ENCODE results near the gene VPS13C. TPM values are rescaled to one million over a fixed set of nuclear protein-coding genes. Genes with fewer than 3 reads are reported as not detected.
"Not testable (repeated sequence)": the region's sequence is repeated elsewhere in the genome, so short reads cannot be mapped to it uniquely, and the experiment has no call there.

The VPS13C gene
- total RNA-seq, 2 experiments from 2014 or later: 44.6 to 52.4 TPM

GRCh38 chr15:62021991-62022600 lies 38.2 kb downstream of the VPS13C start:
- H3K36me3 Mint-ChIP-seq: peaks cover 50% of the 10 kb centered on the region
- no peaks in the 10 kb centered on the region for H3K27me3 Mint-ChIP-seq
- intact Hi-C loops (cut with micrococcal nuclease): no loop called here
- H3K9me3 Mint-ChIP-seq: peaks cover 5% of the 10 kb centered on the region
- no peak overlapping the region for H3K4me3 Mint-ChIP-seq
- H3K4me1 Mint-ChIP-seq (ENCODE audit: low read depth): no peaks in the 10 kb centered on the region
- ChIA-PET POLR2A (no interaction called here), CTCF (interaction anchor here (0.7 to 1.2 kb wide), 3 partner anchors 20 to 188 kb away, joined by 3 read pairs; partner anchors contain the start of gene VPS13C)
- DNase-seq: no peak
- H3K27ac Mint-ChIP-seq: no peak overlapping the region

DNA sequence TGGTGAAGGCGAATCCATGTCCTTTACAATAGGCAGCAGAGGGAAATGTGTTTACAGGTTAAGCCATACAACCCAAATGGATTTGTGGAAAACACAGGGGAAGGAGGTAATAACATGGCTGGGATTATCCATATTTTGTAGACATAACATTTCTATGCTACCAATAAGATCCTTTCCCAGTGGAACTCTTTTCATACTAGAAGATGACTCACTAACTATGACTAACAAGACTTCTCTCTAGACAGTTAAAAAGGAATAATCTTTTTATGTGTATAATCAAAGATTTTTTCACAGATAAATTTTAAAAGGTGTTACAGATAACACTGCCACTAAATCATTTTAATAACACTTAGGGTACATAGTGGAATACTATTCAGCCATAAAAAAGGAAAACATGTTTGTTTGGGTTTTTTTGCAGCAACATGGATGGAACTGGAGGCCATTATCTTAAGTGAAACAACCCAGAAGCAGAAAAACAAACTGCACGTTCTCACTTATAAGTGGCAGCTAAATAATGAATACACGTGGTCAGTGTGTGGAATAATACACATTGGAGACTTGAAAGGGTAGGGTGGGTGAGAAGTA lies 39.6 kb downstream of the VPS13C start:
- intact Hi-C loops (cut with micrococcal nuclease): no loop called here
- POLR2A ChIA-PET: no interaction called here

DNA sequence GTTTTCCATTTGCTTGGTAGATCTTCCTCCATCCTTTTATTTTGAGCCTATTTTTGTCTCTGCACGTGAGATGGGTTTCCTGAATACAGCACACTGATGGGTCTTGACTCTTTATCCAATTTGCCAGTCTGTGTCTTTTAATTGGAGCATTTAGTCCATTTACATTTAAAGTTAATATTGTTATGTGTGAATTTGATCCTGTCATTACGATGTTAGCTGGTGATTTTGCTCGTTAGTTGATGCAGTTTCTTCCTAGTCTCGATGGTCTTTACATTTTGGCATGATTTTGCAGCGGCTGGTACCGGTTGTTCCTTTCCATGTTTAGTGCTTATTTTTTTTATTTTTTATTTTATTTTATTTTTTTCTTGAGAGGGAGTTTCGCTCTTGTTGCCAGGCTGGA lies 54.9 kb downstream of the VPS13C start:
- H3K9me3 Mint-ChIP-seq; CTCF ChIA-PET; H3K27ac Mint-ChIP-seq; POLR2A ChIA-PET; intact Hi-C loops (cut with micrococcal nuclease); DNase-seq; H3K27me3 Mint-ChIP-seq; H3K4me1 Mint-ChIP-seq (ENCODE audit: low read depth); H3K4me3 Mint-ChIP-seq: not testable (repeated sequence)
- peaks cover 29% of the 10 kb centered on the region for H3K36me3 Mint-ChIP-seq

More for the DNA sequence above, 39.6 kb downstream of the VPS13C start:
- Mint-ChIP-seq H3K4me3 (no peak overlapping the region), H3K36me3 (peaks cover 48% of the 10 kb centered on the region), H3K27ac (no peak overlapping the region), H3K4me1 (ENCODE audit: low read depth) (no peaks in the 10 kb centered on the region), H3K27me3 (no peaks in the 10 kb centered on the region), H3K9me3 (peaks cover 14% of the 10 kb centered on the region)
- no peak for DNase-seq
- CTCF ChIA-PET: no interaction called here

DNA sequence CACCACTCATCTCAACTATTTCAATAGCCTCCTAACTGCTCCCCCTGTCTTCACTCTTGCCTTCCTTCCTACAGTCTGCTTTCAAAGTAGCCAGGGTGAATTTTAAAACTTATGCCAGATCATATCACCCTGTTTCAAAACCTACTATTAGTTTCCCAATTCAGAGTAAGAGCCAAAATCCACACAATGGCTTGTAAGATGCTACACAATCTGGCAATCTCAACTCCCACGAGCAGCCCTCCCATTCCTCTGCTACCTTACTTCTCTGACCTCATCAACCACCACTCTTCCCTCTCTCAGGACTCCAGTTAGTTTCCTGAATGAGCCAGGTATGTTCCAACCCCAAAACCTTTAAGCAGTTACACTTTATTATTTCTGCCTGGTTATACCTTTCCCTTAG lies 62.5 kb downstream of the VPS13C start:
- Mint-ChIP-seq H3K27ac (no peak overlapping the region), H3K4me1 (ENCODE audit: low read depth) (peaks cover 4% of the 10 kb centered on the region), H3K27me3 (no peaks in the 10 kb centered on the region), H3K36me3 (peaks cover 32% of the 10 kb centered on the region), H3K4me3 (no peak overlapping the region), H3K9me3 (no peaks in the 10 kb centered on the region)
- intact Hi-C loops (cut with micrococcal nuclease): no loop called here
- DNase-seq: no peak
- CTCF ChIA-PET: no interaction called here
- POLR2A ChIA-PET: no interaction called here

DNA sequence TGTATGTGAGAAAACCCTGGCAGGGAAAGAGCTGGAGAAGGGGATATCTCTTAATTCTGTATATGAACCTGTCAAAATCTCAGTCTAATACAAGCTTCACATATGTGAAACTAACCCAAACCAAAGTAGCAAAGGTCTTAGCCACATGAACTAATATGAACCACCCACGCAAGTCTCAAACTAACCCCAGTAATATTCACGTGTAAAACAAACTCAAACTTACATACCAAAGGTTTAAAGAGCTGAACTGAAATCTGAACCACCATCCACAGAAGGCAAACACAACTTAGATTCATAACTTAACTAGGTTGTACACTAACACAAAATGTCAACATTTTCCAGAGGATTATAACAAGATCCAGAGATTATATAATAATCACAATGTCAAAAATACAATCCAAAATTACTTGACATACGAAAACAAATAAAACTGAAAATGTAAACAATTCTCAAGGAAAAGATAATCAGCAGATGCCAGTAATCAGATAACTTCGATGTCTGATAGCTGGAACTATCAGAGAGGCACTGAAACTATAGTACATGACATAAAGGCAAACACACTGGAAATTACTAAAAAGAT lies 64.1 kb downstream of the VPS13C start:
- ChIA-PET POLR2A (no interaction called here), CTCF (interaction anchor here (0.6 kb wide), 1 partner anchor 79 kb away, joined by 3 read pairs; no protein-coding TSS in a partner anchor)
- no peak for DNase-seq
- Mint-ChIP-seq H3K4me3 (no peak overlapping the region), H3K4me1 (ENCODE audit: low read depth) (peaks cover 9% of the 10 kb centered on the region), H3K9me3 (no peaks in the 10 kb centered on the region), H3K27ac (peak overlapping the region; percentile 21), H3K36me3 (peaks cover 35% of the 10 kb centered on the region), H3K27me3 (no peaks in the 10 kb centered on the region)
- intact Hi-C loops (cut with micrococcal nuclease): no loop called here

- H3K4me1 Mint-ChIP-seq (ENCODE audit: low read depth): peaks cover 15% of the 10 kb centered on the region
- ChIA-PET CTCF (interaction anchor here (0.8 kb wide), 1 partner anchor 15 kb away, joined by 3 read pairs; no protein-coding TSS in a partner anchor), POLR2A (no interaction called here)
- peaks cover 37% of the 10 kb centered on the region for H3K36me3 Mint-ChIP-seq
- H3K4me3 Mint-ChIP-seq: no peak overlapping the region
- intact Hi-C loops (cut with micrococcal nuclease): no loop called here
- no peak for DNase-seq
- no peaks in the 10 kb centered on the region for H3K9me3 Mint-ChIP-seq
- no peaks in the 10 kb centered on the region for H3K27me3 Mint-ChIP-seq
- no peak overlapping the region for H3K27ac Mint-ChIP-seq
These were observed 66.0 kb downstream of the VPS13C start for GRCh38 chr15:61994216-61994615.

- ChIA-PET CTCF (interaction anchor here (0.7 kb wide), 1 partner anchor 68 kb away, joined by 3 read pairs; the partner anchor contains the start of gene VPS13C), POLR2A (no interaction called here)
- DNase-seq: no peak
- Mint-ChIP-seq H3K9me3 (no peaks in the 10 kb centered on the region), H3K36me3 (peaks cover 47% of the 10 kb centered on the region), H3K4me3 (no peak overlapping the region), H3K27ac (no peak overlapping the region), H3K4me1 (ENCODE audit: low read depth) (peaks cover 15% of the 10 kb centered on the region), H3K27me3 (no peaks in the 10 kb centered on the region)
- intact Hi-C loops (cut with micrococcal nuclease): no loop called here
These were observed 67.7 kb downstream of the VPS13C start for GRCh38 chr15:61992518-61992917.

GRCh38 chr15:61989667-61990066 lies 70.6 kb downstream of the VPS13C start:
- ChIA-PET CTCF (no interaction called here), POLR2A (no interaction called here)
- H3K9me3 Mint-ChIP-seq: no peaks in the 10 kb centered on the region
- H3K4me1 Mint-ChIP-seq (ENCODE audit: low read depth): peaks cover 11% of the 10 kb centered on the region
- no peak overlapping the region for H3K4me3 Mint-ChIP-seq
- intact Hi-C loops (cut with micrococcal nuclease): no loop called here
- peaks cover 34% of the 10 kb centered on the region for H3K36me3 Mint-ChIP-seq
- H3K27me3 Mint-ChIP-seq: no peaks in the 10 kb centered on the region
- no peak for DNase-seq
- no peak overlapping the region for H3K27ac Mint-ChIP-seq

GRCh38 chr15:61987824-61988223 lies 72.4 kb downstream of the VPS13C start:
- intact Hi-C loops (cut with micrococcal nuclease): no loop called here
- ChIA-PET POLR2A (no interaction called here), CTCF (no interaction called here)
- DNase-seq: no peak
- Mint-ChIP-seq H3K36me3 (peaks cover 42% of the 10 kb centered on the region), H3K27ac (no peak overlapping the region), H3K4me3 (no peak overlapping the region), H3K4me1 (ENCODE audit: low read depth) (peaks cover 11% of the 10 kb centered on the region), H3K27me3 (no peaks in the 10 kb centered on the region), H3K9me3 (no peaks in the 10 kb centered on the region)

DNA sequence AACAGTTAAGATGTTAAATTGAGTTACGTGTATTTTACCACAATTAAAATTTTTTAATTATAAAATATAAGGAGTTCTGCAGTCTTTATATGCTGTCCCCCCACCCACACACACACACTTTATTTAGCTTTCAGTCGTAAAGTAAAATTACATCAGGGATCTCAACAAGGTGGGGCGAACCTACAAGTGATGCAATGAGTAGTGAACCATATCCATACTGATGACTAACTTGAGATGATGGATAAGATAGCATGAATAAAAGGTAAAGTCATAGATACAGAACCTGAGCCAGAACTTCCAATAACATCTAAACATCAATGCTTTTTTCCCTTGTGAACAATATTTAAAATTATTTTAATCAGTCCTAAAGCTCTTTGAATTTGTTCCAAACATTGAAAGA lies 77.2 kb downstream of the VPS13C start:
- Mint-ChIP-seq H3K27ac (no peak overlapping the region), H3K27me3 (no peaks in the 10 kb centered on the region), H3K9me3 (no peaks in the 10 kb centered on the region), H3K36me3 (peaks cover 48% of the 10 kb centered on the region), H3K4me3 (no peak overlapping the region), H3K4me1 (ENCODE audit: low read depth) (no peaks in the 10 kb centered on the region)
- intact Hi-C loops (cut with micrococcal nuclease): no loop called here
- ChIA-PET POLR2A (no interaction called here), CTCF (interaction anchor here (1.7 kb wide), 1 partner anchor 13 kb away, joined by 3 read pairs; no protein-coding TSS in a partner anchor)
- DNase-seq: no peak

GRCh38 chr15:61978225-61978624 lies 82.0 kb downstream of the VPS13C start:
- no peaks in the 10 kb centered on the region for H3K9me3 Mint-ChIP-seq
- no peaks in the 10 kb centered on the region for H3K27me3 Mint-ChIP-seq
- CTCF ChIA-PET: interaction anchor here (1.5 kb wide), 1 partner anchor 94 kb away, joined by 5 read pairs; no protein-coding TSS in a partner anchor
- no peak overlapping the region for H3K27ac Mint-ChIP-seq
- H3K4me3 Mint-ChIP-seq: no peak overlapping the region
- POLR2A ChIA-PET: no interaction called here
- DNase-seq: no peak
- peaks cover 10% of the 10 kb centered on the region for H3K4me1 Mint-ChIP-seq (ENCODE audit: low read depth)
- intact Hi-C loops (cut with micrococcal nuclease): no loop called here
- peaks cover 45% of the 10 kb centered on the region for H3K36me3 Mint-ChIP-seq

DNA sequence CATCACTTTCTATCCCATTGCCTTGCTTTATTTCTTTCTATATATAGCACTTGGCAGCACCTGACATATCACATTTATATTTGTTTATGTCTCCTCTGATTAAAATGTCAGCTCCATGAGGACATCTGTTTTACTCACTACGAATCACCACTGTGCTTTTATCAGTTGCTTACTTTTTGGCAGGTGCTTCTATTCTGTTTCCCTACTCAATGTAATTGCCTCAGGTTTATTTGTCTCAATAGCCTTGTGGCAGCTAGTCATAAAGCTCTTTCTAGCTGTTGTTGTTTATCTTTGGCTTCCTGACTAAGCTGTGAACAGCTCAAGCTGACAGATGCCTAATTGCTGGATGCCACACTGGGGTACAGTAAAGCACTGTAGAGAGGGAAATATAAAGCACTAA lies 85.5 kb downstream of the VPS13C start:
- POLR2A ChIA-PET: no interaction called here
- H3K9me3 Mint-ChIP-seq: no peaks in the 10 kb centered on the region
- H3K27ac Mint-ChIP-seq: no peak overlapping the region
- no peak overlapping the region for H3K4me3 Mint-ChIP-seq
- intact Hi-C loops (cut with micrococcal nuclease): no loop called here
- DNase-seq: no peak
- H3K4me1 Mint-ChIP-seq (ENCODE audit: low read depth): peaks cover 10% of the 10 kb centered on the region
- peaks cover 50% of the 10 kb centered on the region for H3K36me3 Mint-ChIP-seq
- CTCF ChIA-PET: interaction anchor here (0.6 kb wide), 2 partner anchors 117 to 1966 kb away, joined by 3 to 4 read pairs; no protein-coding TSS in a partner anchor
- H3K27me3 Mint-ChIP-seq: no peaks in the 10 kb centered on the region
